ENCODE results near the gene JPH4.
"Not testable (repeated sequence)": the region's sequence is repeated elsewhere in the genome, so short reads cannot be mapped to it uniquely, and the experiment has no call there.

Gene JPH4

GRCh38 chr14:23608454-23608853 is 29.9 kb upstream of the JPH4 start:
- DNase-seq: no peak

- no peak for DNase-seq
These were observed 27.5 kb upstream of the JPH4 start for GRCh38 chr14:23605931-23606585.

GRCh38 chr14:23604675-23605170 is 26.1 kb upstream of the JPH4 start:
- no peak for DNase-seq

- DNase-seq: no peak
These were observed 25.6 kb upstream of the JPH4 start for GRCh38 chr14:23604148-23604547.

- DNase-seq: no peak
These were observed 24.5 kb upstream of the JPH4 start for GRCh38 chr14:23603103-23603502.

GRCh38 chr14:23602181-23603095 is 23.8 kb upstream of the JPH4 start:
- no peak for DNase-seq

- DNase-seq: no peak
These were observed 23.2 kb upstream of the JPH4 start for GRCh38 chr14:23601845-23602180.

GRCh38 chr14:23601424-23601823 is 22.8 kb upstream of the JPH4 start:
- no peak for DNase-seq

DNA sequence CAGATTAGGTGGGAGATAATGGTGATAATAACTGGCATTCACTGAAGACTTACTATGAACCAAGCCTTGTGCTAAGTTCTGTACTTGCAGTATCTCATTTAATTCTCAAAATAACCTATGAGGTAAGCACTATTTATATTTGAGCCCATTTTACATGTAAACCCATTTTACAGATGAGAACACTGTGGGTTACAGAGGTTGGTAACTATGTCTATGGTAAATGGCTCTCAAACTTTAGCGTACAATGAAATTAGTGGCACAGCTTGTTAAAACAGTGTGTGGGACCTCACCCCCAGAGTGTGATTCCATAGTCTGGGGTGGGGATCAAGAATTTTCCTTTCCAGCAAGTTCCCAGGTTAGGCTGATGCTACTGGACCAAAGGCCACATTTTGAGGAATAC is 22.2 kb upstream of the JPH4 start:
- no peak for DNase-seq

GRCh38 chr14:23600322-23600707 is 21.7 kb upstream of the JPH4 start:
- no peak for DNase-seq

DNA sequence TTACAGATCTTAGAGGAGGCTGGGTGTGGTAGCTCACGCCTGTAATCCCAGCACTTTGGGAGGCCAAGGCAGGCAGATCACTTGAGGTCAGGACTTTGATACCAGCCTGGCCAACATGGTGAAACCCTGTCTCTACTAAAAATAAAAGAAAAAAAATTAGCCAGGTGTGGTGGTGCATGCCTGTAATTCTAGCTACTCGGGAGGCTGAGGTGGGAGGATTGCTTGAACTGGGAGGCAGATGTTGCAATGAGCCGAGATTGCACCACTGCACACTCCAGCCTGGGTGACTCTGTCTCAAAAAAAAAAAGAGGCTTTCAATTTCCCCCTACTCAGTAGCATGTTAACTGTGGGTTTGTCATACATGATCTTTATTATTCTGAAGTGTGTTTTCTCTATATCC is 15.6 kb upstream of the JPH4 start:
- DNase-seq: not testable (repeated sequence)

DNA sequence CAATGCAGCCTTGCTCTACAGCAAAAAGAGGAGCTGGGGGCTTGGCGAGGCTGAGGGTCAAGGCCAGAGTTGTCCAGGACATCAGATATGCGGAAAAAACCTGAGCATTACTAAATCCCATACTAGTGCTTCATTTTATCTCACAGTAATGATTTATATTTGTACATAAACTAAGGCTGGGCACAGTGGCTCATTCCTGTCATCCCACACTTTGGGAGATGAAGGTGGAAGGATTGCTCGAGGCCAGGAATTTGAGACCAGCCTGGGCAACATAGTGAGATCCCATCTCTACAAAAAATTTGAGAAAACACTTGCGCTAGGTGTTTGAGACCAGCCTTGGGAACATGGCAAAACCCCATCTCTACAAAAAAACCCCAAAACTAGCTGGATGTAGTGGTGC is 11.6 kb upstream of the JPH4 start:
- DNase-seq: no peak

- no peak for DNase-seq
These were observed 11.0 kb upstream of the JPH4 start for GRCh38 chr14:23589606-23590005.

DNA sequence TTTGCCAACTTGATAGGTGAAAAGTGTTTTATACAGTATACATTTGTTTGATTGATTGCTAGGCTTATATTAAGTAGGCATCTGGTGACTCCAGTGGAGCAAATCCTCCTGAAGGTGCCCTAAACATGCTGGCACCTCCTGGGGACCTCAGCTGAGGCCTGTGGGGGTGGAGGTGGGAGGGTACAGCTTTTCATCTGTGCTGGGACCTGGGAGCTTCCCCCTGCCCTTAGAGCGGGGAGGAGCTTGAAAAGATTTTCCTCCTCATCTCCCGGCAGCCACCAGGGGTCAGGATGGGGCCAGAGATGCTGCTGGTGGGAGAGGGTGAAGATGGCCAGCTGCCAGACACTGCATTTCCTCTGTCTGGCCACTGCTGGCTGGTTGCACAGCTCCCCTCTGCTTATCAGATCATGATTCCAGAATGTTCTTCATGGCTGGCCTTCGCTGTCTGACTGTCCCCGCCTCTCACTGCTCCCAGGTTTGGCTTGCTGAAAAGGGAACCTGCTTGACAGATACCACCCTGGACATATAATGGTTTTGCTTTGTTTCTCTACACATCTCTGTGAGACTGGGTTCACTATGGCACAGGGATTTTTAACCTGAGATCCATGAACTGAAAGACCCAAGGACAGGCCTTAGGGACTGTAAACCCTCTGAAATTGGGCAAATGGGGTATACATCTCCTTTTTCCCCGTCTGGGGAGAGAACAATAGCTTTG is 10.5 kb upstream of the JPH4 start:
- peak; percentile 70 for DNase-seq

DNA sequence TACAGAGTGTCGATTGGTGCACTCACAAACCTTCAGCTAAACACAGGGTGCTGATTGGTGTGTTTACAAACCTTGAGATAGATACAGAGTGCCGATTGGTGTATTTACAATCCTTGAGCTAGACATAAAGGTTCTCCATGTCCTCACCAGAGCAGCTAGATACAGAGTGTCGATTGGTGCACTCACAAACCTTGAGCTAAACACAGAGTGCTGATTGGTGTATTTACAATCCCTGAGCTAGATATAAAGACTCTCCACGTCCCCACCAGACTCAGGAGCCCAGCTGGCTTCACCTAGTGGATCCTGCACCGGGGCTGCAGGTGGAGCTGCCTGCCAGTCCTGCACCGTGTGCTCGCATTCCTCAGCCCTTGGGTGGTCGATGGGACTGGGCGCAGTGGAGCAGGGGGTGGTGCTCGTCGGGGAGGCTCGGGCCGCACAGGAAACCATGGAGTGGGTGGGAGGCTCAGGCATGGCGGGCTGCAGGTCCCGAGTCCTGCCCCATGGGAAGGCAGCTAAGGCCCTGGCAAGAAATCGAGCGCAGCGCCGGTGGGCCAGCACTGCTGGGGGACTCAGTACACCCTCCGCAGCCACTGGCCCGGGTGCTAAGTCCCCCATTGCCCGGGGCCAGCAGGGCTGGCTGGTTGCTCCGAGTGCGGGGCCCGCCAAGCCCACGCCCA is 6.1 kb upstream of the JPH4 start:
- DNase-seq: not testable (repeated sequence)

GRCh38 chr14:23583761-23584526 is 5.4 kb upstream of the JPH4 start:
- DNase-seq: not testable (repeated sequence)

DNA sequence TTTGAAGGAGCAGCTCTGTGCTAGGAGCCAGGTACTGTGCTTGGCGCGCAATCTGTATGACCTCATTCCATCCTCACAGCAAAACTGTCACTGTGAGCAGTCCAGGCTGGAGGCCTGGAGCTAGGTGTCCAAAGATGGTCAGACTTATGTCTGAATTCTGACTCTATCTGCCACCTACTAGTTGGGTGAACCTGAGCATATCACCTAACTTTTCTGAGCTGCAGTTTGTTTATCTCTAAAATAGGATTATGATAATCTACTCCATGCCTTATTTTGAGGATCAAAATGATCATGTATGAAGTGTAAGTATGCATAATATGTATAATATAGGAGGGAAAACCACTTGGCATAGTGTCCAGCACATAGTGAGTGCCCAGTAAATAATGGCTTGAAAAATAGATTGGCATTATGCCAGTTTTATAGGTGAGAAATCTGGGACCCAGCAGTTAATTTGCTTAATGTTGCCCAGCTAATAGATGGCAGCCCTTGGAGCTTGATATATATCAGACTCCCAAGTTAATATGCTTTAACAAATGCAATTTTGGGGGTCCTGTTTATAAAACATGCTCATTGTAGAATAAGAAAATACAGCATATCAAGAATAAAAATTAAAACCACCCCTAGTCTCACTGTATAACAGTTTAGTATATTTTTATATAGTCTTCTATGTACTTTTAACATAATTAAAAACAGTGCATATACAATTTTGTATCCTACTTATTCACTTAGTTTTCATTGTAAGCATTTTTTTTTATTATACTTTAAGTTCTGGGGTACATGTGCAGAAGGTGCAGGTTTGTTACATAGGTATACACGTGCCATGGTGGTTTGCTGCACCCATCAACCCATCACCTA is 4.5 kb upstream of the JPH4 start:
- no peak for DNase-seq

GRCh38 chr14:23580948-23581281 is 2.3 kb upstream of the JPH4 start:
- DNase-seq: no peak

- no peak for DNase-seq
These were observed 1.7 kb upstream of the JPH4 start for GRCh38 chr14:23580152-23580926.

DNA sequence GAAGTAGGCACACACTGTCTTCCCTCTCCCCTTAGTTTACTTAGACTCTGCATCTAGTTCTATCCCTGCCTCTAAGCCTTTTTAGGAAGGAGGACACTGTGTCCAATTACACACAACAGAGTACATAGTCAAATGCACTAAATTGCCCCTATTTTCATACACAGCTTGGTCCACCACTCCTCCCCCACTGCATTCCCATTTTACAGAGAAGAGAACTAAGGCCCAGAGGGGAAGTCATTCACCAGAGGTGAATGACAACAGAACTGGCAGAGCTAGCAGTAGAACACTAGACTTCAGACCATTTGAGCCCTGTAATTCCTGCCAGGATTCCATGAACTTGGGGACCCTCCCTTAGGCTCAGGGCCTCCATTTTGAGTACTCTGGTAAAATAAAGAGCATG is 1.1 kb upstream of the JPH4 start:
- no peak for DNase-seq

DNA sequence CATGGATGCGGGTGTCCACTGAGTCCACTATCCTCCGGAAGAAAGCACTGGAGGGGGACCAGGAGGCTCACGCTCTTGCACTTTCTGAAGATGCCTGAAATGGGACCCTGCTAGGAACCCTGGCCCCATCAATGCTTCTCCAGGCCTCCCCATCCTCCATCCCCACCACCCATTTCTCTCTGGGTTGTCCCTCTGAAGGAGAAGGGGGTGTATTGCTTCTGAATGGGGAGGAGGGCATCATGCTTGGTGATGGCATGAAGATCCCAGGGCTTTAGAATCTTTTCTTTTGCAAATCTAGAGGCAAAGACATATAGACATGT is 681 bp upstream of the JPH4 start:
- no peak for DNase-seq

All from activated effector memory CD4-positive, alpha-beta T cell treated with Interleukin-2 at 50 U/mL for 16 hours (primary cell).